ENCODE results near the gene FCSK. TPM values are rescaled to one million over a fixed set of nuclear protein-coding genes. Genes with fewer than 3 reads are reported as not detected.

Gene FCSK
- total RNA-seq, 1 experiment from 2014 or later, result 11.2 TPM

DNA sequence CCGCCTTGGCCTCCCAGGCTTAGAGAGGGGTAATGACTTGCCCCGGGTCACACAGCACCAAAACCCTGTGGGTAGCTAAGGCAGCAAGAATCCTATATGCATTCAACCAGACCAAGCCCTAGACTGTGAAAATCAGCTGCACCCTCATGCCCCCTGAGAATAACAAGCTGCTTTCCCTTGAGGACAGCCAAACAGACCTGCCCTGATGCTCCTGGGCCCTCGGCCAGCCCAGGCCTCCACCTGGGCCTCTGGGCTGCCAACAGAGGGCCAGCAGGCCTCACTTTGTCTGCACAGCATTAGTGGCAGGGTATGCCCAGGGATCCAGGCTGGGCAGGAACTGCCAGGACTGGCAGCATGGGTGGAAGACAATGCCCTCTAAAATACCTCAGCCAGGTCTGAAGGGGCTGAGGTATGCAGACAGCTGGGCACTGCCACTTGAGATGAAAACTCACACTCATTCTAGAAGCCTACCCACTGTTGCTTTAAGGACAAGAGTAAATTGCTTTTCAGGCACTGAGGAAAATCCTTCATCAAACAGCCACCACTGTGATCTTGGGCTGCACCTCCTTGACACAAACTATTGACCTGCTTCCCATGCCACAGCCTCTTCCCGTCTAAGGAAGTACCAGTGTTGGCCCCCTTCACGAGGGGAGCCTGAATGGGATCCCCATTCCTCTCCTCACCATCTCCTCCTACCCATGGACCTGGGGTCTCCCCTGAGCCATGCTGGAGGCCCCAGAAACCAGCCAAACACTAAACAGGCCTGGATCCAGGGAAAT, 24.3 kb upstream of the FCSK start:
- DNase-seq (ENCODE audit: low spot score), result no peak
- H3K4me3 ChIP-seq (ENCODE audit: low read depth, low read length, poor library complexity, severe bottlenecking), result no peak overlapping the region
- H3K9me3 ChIP-seq (ENCODE audit: low read depth, low read length, poor library complexity, severe bottlenecking), result no peaks in the 10 kb centered on the region
- ChIA-PET POLR2A (ENCODE audit: low non-redundant PET) (no interaction called here), CTCF (no interaction called here)
- H3K27ac ChIP-seq (ENCODE audit: low read depth, low read length, poor library complexity, severe bottlenecking), result peak overlapping the region; percentile 90
- H3K36me3 ChIP-seq (ENCODE audit: insufficient read depth, low read length, poor library complexity, severe bottlenecking), result no peaks in the 10 kb centered on the region
- peaks cover 44% of the 10 kb centered on the region for H3K4me1 ChIP-seq (ENCODE audit: insufficient read depth, low read length, poor library complexity, severe bottlenecking)
- intact Hi-C loops (cut with micrococcal nuclease; ENCODE audit: unreplicated experiment), result no loop called here
- H3K27me3 ChIP-seq (replicated peaks; ENCODE audit: insufficient read depth, low read depth, low read length, poor library complexity), result no peaks in the 10 kb centered on the region
- BruUV-seq (replicated peaks), result no TSS peak
- no peak for TF ChIP-seq EZH2 (IDR thresholded peaks at IDR 0.05; ENCODE audit: borderline replicate concordance, low read depth, low read length, poor library complexity, severe bottlenecking)
- TF ChIP-seq, protein P1, sequence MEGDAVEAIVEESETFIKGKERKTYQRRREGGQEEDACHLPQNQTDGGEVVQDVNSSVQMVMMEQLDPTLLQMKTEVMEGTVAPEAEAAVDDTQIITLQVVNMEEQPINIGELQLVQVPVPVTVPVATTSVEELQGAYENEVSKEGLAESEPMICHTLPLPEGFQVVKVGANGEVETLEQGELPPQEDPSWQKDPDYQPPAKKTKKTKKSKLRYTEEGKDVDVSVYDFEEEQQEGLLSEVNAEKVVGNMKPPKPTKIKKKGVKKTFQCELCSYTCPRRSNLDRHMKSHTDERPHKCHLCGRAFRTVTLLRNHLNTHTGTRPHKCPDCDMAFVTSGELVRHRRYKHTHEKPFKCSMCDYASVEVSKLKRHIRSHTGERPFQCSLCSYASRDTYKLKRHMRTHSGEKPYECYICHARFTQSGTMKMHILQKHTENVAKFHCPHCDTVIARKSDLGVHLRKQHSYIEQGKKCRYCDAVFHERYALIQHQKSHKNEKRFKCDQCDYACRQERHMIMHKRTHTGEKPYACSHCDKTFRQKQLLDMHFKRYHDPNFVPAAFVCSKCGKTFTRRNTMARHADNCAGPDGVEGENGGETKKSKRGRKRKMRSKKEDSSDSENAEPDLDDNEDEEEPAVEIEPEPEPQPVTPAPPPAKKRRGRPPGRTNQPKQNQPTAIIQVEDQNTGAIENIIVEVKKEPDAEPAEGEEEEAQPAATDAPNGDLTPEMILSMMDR (conservative IDR thresholded peaks at IDR 0.05; ENCODE audit: low read depth, low read length), result no peak

DNA sequence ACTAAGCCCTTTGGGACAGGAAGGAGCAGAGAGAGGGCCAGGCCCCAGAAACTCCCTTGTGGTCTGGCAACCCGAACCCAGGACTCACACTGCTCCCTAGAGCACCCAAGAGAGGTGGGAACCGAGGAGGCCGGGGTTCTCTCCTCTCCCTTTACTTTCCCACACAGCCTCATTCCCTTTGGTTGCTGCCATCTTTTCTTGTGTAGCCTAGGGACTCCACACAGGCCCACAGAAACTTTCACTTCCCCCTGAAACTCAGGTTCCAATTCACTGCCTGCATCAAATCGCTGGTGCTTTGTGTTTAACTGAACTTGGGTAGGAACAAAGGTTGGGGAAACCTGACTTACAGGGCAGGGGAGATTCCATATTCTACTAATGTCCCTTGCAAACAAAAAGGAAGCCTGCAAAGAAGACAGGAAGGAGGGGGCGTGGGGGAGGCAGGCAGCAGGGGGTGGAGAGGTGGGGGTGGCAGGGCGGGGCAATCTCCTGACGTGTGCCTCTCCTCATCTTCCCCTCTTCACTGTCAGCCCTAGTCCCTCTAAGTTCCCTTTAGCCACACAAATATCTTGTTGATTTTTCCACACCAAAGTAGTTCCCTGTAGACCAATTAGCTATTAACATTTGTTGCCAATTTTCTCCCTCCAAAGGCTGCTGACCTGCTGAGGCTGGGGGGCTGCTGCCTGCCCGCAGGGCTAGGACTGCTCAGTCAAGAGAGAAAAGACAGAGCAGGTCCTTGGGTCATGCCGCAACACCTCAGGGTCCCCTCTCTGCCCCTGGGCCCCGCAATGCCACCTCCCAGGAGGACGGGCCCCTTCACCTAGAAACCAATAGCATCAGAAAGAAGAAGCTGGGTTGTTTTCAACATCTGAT, 23.5 kb upstream of the FCSK start:
- no peaks in the 10 kb centered on the region for H3K36me3 ChIP-seq (ENCODE audit: insufficient read depth, low read length, poor library complexity, severe bottlenecking)
- no TSS peak for BruUV-seq (replicated peaks)
- H3K27ac ChIP-seq (ENCODE audit: low read depth, low read length, poor library complexity, severe bottlenecking), result peak overlapping the region; percentile 90
- H3K4me1 ChIP-seq (ENCODE audit: insufficient read depth, low read length, poor library complexity, severe bottlenecking), result peaks cover 44% of the 10 kb centered on the region
- ChIA-PET POLR2A (ENCODE audit: low non-redundant PET) (no interaction called here), CTCF (no interaction called here)
- TF ChIP-seq, protein P1 (conservative IDR thresholded peaks at IDR 0.05; ENCODE audit: low read depth, low read length), result no peak
- no peak for TF ChIP-seq EZH2 (IDR thresholded peaks at IDR 0.05; ENCODE audit: borderline replicate concordance, low read depth, low read length, poor library complexity, severe bottlenecking)
- intact Hi-C loops (cut with micrococcal nuclease; ENCODE audit: unreplicated experiment), result no loop called here
- no peaks in the 10 kb centered on the region for H3K9me3 ChIP-seq (ENCODE audit: low read depth, low read length, poor library complexity, severe bottlenecking)
- H3K4me3 ChIP-seq (ENCODE audit: low read depth, low read length, poor library complexity, severe bottlenecking), result no peak overlapping the region
- no peaks in the 10 kb centered on the region for H3K27me3 ChIP-seq (replicated peaks; ENCODE audit: insufficient read depth, low read depth, low read length, poor library complexity)
- DNase-seq (ENCODE audit: low spot score), result peak; percentile 65

DNA sequence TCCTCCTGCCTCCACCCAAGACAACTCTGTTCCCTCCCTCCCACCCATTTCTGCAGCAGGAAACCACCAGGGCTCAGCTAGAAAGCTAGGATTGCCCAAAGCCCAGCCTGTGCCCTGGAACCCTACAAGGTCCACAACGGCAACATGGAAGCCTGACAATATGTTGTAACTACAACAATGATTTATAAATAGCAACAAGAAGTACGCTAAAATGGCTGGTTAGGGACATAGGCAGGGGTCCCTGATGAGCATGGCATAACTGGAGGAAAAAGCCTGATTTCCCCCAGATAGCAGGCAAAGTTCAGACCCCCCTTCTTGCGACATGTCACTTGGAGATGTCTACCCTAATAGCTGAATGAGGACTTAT, 22.1 kb upstream of the FCSK start:
- no peaks in the 10 kb centered on the region for H3K36me3 ChIP-seq (ENCODE audit: insufficient read depth, low read length, poor library complexity, severe bottlenecking)
- ChIA-PET POLR2A (ENCODE audit: low non-redundant PET) (no interaction called here), CTCF (no interaction called here)
- no peak overlapping the region for H3K4me3 ChIP-seq (ENCODE audit: low read depth, low read length, poor library complexity, severe bottlenecking)
- TF ChIP-seq, protein P1 (conservative IDR thresholded peaks at IDR 0.05; ENCODE audit: low read depth, low read length), result no peak
- TF ChIP-seq EZH2 (IDR thresholded peaks at IDR 0.05; ENCODE audit: borderline replicate concordance, low read depth, low read length, poor library complexity, severe bottlenecking), result no peak
- H3K4me1 ChIP-seq (ENCODE audit: insufficient read depth, low read length, poor library complexity, severe bottlenecking), result peaks cover 54% of the 10 kb centered on the region
- H3K9me3 ChIP-seq (ENCODE audit: low read depth, low read length, poor library complexity, severe bottlenecking), result no peaks in the 10 kb centered on the region
- H3K27ac ChIP-seq (ENCODE audit: low read depth, low read length, poor library complexity, severe bottlenecking), result peak overlapping the region; percentile 64
- intact Hi-C loops (cut with micrococcal nuclease; ENCODE audit: unreplicated experiment), result no loop called here
- H3K27me3 ChIP-seq (replicated peaks; ENCODE audit: insufficient read depth, low read depth, low read length, poor library complexity), result no peaks in the 10 kb centered on the region
- no peak for DNase-seq (ENCODE audit: low spot score)
- BruUV-seq (replicated peaks), result no TSS peak

Data from A673 (cell line).